Measurements from ENCODE around the gene UNK. TPM values are rescaled to one million over a fixed set of nuclear protein-coding genes. Genes with fewer than 3 reads are reported as not detected.

Gene UNK
- total and polyA plus RNA-seq, 2 donors (not counting 3 experiments of a cell fraction or from before 2014, with no cell fraction given) = 18.0 to 23.2 TPM

- Histone ChIP-seq H3K27me3 (ENCODE audit: control insufficient read depth in 2 of 2, insufficient read depth in 2 of 2, low read length in 2 of 2) (no peaks in the 10 kb centered on the region), H3K36me3 (ENCODE audit: control insufficient read depth in 2 of 2, extremely low read depth in 1 of 2, insufficient read depth in 2 of 2, low read length in 2 of 2) (peaks cover 2 to 3% of the 10 kb centered on the region in 2 experiments), H3K4me3 (replicated peaks in 1 of 3; ENCODE audit: insufficient read depth in 1 of 3, low read depth in 1 of 3, low read length in 3 of 3) (no peak overlapping the region), H3K4me2 (ENCODE audit: insufficient read depth, low read length) (no peak overlapping the region), H3K9me3 (replicated peaks; ENCODE audit: control insufficient read depth, insufficient read depth, low read length) (no peaks in the 10 kb centered on the region), H3K79me2 (ENCODE audit: control insufficient read depth, insufficient read depth, low read length) (peaks cover 24% of the 10 kb centered on the region), H3K27ac (ENCODE audit: insufficient read depth, low read depth, low read length) (no peak overlapping the region), H4K20me1 (replicated peaks; ENCODE audit: control insufficient read depth, extremely low read depth, insufficient read depth, low read length) (no peaks in the 10 kb centered on the region), H3K9me1 (replicated peaks; ENCODE audit: control insufficient read depth, extremely low read depth, insufficient read depth, low read length) (no peaks in the 10 kb centered on the region), H3K9ac (replicated peaks; ENCODE audit: extremely low read depth, insufficient read depth, low read length) (no peak overlapping the region), H2AFZ (ENCODE audit: low read depth, low read length) (no peak overlapping the region), H3K4me1 (ENCODE audit: control insufficient read depth, extremely low read depth, insufficient read depth, low read length) (peaks cover 17% of the 10 kb centered on the region)
- no peak for TF ChIP-seq CTCF (IDR thresholded peaks at IDR 0.05; ENCODE audit: extremely low read depth in 1 of 2, insufficient read depth in 1 of 2, low read depth in 1 of 2, low read length in 2 of 2)
- no peak for TF ChIP-seq EZH2 (IDR thresholded peaks at IDR 0.05; ENCODE audit: borderline replicate concordance, low read depth, low read length, severe bottlenecking)
- POLR2A ChIA-PET = no interaction called here
- CTCF ChIA-PET = interaction anchor here (0.6 to 1.9 kb wide), 6 partner anchors 8 to 192 kb away, joined by 3 to 9 read pairs (median 4); partner anchors contain the start of gene GALK1
- dilution Hi-C loops (cut with MboI; ENCODE audit: extremely low pct_ligation_motif_present, low sequenced_read_pairs) (no loop called here), intact Hi-C loops (cut with micrococcal nuclease) (no loop called here)
- BruUV-seq (replicated peaks) = no TSS peak
- DNase-seq (ENCODE audit: low read depth, low spot score) (no peak), FAIRE-seq (no peak)
Observed at GRCh38 chr17:75791254-75791653, 6.6 kb downstream of the UNK start.

GRCh38 chr17:75793460-75793859 is 8.9 kb downstream of the UNK start:
- ChIA-PET CTCF (interaction anchor here (1.4 to 1.9 kb wide), 3 partner anchors 10 to 28 kb away, joined by 3 to 4 read pairs (median 4); partner anchors contain the start of gene GALK1), POLR2A (no interaction called here)
- DNase-seq (ENCODE audit: low read depth, low spot score) = no peak
- Histone ChIP-seq H3K36me3 (ENCODE audit: control insufficient read depth in 2 of 2, extremely low read depth in 1 of 2, insufficient read depth in 2 of 2, low read length in 2 of 2) (peaks cover 2 to 3% of the 10 kb centered on the region in 2 experiments), H3K9ac (replicated peaks; ENCODE audit: extremely low read depth, insufficient read depth, low read length) (no peak overlapping the region), H3K79me2 (ENCODE audit: control insufficient read depth, insufficient read depth, low read length) (peaks cover 11% of the 10 kb centered on the region), H3K9me1 (replicated peaks; ENCODE audit: control insufficient read depth, extremely low read depth, insufficient read depth, low read length) (no peaks in the 10 kb centered on the region), H3K27ac (ENCODE audit: insufficient read depth, low read depth, low read length) (peak overlapping the region; percentile 42), H3K9me3 (replicated peaks; ENCODE audit: control insufficient read depth, insufficient read depth, low read length) (no peaks in the 10 kb centered on the region), H3K27me3 (ENCODE audit: control insufficient read depth in 2 of 2, insufficient read depth in 2 of 2, low read length in 2 of 2) (no peaks in the 10 kb centered on the region), H3K4me3 (replicated peaks in 1 of 3; ENCODE audit: insufficient read depth in 1 of 3, low read depth in 1 of 3, low read length in 3 of 3) (no peak overlapping the region), H3K4me2 (ENCODE audit: insufficient read depth, low read length) (peak overlapping the region; percentile 34), H4K20me1 (replicated peaks; ENCODE audit: control insufficient read depth, extremely low read depth, insufficient read depth, low read length) (no peaks in the 10 kb centered on the region), H3K4me1 (ENCODE audit: control insufficient read depth, extremely low read depth, insufficient read depth, low read length) (peaks cover 16% of the 10 kb centered on the region), H2AFZ (ENCODE audit: low read depth, low read length) (no peak overlapping the region)
- TF ChIP-seq POLR2AphosphoS5 (IDR thresholded peaks at IDR 0.05; ENCODE audit: insufficient read depth, low read depth, low read length) = no peak
- no peak for TF ChIP-seq GATA2 (IDR thresholded peaks at IDR 0.05; ENCODE audit: insufficient read depth, insufficient read length, low read depth, low read length)
- TF ChIP-seq MAX (IDR thresholded peaks at IDR 0.05; ENCODE audit: insufficient read depth, insufficient read length) = no peak
- no peak for TF ChIP-seq CTCF (IDR thresholded peaks at IDR 0.05; ENCODE audit: extremely low read depth in 1 of 2, insufficient read depth in 1 of 2, low read depth in 1 of 2, low read length in 2 of 2)
- TF ChIP-seq FOS (IDR thresholded peaks at IDR 0.05; ENCODE audit: borderline replicate concordance, insufficient read depth, low read length) = no peak
- TF ChIP-seq MYC (IDR thresholded peaks at IDR 0.05; ENCODE audit: low read depth, low read length) = no peak
- no peak for TF ChIP-seq EZH2 (IDR thresholded peaks at IDR 0.05; ENCODE audit: borderline replicate concordance, low read depth, low read length, severe bottlenecking)
- no peak for TF ChIP-seq POLR2A (IDR thresholded peaks at IDR 0.05; ENCODE audit: low read depth, low read length)
- TF ChIP-seq JUN (IDR thresholded peaks at IDR 0.05; ENCODE audit: borderline replicate concordance, insufficient read depth, insufficient read length, low read depth) = no peak
- intact Hi-C loops (cut with micrococcal nuclease) = no loop called here
- dilution Hi-C loops (cut with MboI; ENCODE audit: extremely low pct_ligation_motif_present, low sequenced_read_pairs) = no loop called here
- FAIRE-seq = peak; percentile 81
- no TSS peak for BruUV-seq (replicated peaks)
